C4-2B (cell line): ENCODE results near the gene STK4.
"Not testable (repeated sequence)": the region's sequence is repeated elsewhere in the genome, so short reads cannot be mapped to it uniquely, and the experiment has no call there.

Experiments used
- ZFX ChIP-seq: fragments of 450-650 bp; IDR thresholded peaks from 2 replicates; pipeline ENCODE4 v1.6.1; 2017
- TF ChIP-seq, protein P1 (sequence below): fragments of 450-650 bp; conservative IDR thresholded peaks from 2 replicates; pipeline ENCODE4 v1.5.1; 2017; ENCODE audit warnings: mild to moderate bottlenecking

DNA sequence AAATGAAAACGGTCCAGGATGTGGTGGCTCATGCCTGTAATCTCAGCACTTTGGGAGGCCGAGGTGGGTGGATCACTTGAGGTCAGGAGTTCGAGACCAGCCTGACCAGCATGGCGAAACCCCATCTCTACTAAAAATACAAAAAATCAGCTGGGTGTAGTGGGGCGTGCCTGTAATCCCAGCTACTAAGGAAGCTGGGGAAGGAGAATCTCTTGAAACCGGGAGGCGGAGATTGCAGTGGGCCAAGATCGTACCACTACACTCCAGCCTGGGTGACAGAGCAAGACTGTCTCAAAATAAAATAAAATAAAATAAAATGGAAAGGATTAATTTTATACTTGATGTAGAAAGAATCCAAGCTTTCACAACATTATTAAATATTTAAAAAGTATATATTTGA is 47.8 kb downstream of the STK4 start:
- TF ChIP-seq, protein P1, sequence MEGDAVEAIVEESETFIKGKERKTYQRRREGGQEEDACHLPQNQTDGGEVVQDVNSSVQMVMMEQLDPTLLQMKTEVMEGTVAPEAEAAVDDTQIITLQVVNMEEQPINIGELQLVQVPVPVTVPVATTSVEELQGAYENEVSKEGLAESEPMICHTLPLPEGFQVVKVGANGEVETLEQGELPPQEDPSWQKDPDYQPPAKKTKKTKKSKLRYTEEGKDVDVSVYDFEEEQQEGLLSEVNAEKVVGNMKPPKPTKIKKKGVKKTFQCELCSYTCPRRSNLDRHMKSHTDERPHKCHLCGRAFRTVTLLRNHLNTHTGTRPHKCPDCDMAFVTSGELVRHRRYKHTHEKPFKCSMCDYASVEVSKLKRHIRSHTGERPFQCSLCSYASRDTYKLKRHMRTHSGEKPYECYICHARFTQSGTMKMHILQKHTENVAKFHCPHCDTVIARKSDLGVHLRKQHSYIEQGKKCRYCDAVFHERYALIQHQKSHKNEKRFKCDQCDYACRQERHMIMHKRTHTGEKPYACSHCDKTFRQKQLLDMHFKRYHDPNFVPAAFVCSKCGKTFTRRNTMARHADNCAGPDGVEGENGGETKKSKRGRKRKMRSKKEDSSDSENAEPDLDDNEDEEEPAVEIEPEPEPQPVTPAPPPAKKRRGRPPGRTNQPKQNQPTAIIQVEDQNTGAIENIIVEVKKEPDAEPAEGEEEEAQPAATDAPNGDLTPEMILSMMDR = not testable (repeated sequence)
- TF ChIP-seq ZFX = not testable (repeated sequence)
